Measurements from ENCODE around the gene STK32C.

The STK32C gene

DNA sequence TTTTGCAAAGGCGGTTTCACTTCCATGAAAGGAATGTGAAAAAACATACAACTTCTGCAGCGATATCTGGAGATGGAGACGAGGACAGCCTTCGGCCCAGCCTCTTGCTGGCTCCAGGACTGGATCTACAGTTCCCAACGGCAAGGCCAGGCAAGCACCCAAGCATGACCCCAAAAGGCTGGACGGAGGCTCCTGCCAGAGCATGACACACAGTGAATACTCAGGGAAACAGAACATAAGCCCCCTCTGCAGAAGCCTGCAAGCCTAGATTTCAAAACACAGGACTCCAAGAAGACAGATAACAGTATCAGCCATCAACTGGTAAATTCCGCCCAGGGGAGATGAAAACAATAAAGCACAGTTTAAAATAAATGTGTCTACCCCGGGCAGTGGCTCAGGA is 21.0 kb upstream of the STK32C start:
- TF ChIP-seq, protein P1, sequence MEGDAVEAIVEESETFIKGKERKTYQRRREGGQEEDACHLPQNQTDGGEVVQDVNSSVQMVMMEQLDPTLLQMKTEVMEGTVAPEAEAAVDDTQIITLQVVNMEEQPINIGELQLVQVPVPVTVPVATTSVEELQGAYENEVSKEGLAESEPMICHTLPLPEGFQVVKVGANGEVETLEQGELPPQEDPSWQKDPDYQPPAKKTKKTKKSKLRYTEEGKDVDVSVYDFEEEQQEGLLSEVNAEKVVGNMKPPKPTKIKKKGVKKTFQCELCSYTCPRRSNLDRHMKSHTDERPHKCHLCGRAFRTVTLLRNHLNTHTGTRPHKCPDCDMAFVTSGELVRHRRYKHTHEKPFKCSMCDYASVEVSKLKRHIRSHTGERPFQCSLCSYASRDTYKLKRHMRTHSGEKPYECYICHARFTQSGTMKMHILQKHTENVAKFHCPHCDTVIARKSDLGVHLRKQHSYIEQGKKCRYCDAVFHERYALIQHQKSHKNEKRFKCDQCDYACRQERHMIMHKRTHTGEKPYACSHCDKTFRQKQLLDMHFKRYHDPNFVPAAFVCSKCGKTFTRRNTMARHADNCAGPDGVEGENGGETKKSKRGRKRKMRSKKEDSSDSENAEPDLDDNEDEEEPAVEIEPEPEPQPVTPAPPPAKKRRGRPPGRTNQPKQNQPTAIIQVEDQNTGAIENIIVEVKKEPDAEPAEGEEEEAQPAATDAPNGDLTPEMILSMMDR (IDR thresholded peaks at IDR 0.05; ENCODE audit: extremely low read depth, insufficient read depth, missing control alignments), result no peak
- in situ Hi-C loops (cut with MboI; ENCODE audit: low pct_unique_long_range_greater_than_20kb, low sequenced_read_pairs, unreplicated experiment), result no loop called here

DNA sequence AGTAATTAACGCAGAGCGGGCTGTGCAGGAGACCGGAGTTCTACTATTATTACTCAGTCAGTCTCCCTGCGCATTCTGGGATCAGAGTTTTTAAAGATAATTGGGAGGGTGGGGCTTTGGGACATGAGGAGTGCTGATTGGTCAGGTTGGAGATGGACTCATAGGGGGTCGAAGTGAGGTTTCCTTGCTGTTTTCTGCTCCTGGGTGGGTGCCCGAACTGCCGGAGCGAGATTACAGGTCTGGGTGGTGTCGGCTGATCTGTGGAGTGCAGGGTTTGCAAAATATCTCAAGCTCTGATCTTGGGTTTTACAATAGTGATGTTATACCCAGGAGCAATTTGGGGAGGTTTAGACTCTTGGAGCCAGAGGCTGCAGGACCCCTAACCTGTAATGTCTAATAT is 20.4 kb upstream of the STK32C start:
- no peak for DNase-seq (ENCODE audit: low spot score)
- in situ Hi-C loops (cut with MboI; ENCODE audit: low pct_unique_long_range_greater_than_20kb, low sequenced_read_pairs, unreplicated experiment), result no loop called here
- TF ChIP-seq, protein P1 (IDR thresholded peaks at IDR 0.05; ENCODE audit: extremely low read depth, insufficient read depth, missing control alignments), result no peak

More for the DNA sequence above, 21.0 kb upstream of the STK32C start:
- no peak for DNase-seq (ENCODE audit: low spot score)

DNA sequence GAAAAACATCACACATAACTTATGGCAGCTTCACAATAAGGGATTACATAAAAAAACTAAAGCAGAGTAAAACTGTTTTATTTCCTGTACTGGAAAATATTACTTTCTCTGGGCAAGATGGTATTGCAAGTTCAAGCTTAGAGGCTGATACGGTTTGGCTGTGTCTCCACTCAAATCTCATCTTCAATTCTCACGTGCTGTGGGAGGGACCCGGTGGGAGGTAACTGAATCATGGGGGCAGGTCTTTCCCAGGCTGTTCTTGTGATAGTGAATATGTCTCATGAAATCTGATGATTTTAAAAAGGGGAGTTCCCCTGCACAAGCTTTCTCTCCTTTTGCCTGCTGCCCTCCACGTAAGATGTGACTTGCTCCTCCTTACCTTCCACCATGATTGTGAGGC is 19.2 kb upstream of the STK32C start:
- DNase-seq (ENCODE audit: low spot score), result no peak
- in situ Hi-C loops (cut with MboI; ENCODE audit: low pct_unique_long_range_greater_than_20kb, low sequenced_read_pairs, unreplicated experiment), result no loop called here
- TF ChIP-seq, protein P1 (IDR thresholded peaks at IDR 0.05; ENCODE audit: extremely low read depth, insufficient read depth, missing control alignments), result no peak

DNA sequence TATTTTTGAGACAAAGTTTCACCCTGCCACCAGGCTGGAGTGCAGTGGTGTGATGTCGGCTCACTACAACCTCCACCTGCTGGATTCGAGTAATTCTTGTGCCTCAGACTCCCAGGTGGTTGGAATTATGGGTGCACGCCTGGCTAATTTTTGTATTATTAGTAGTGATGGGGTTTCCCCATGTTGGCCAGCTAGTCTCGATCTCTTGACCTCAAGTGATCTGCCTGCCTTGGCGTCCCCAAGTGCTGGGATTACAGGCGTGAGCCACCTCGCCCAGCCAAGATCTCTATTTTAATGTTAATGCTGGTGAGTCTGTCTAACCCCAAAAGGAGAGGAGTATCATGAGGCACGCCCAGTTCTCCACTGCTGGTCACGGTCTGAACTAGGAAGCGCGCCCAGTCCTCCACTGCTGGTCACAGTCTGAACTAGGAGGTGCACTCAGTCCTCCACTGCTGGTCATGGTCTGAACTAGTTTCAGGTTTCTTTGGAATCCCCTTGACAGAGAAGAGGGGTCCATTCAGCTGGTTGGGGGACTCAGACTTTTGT is 18.7 kb upstream of the STK32C start:
- TF ChIP-seq, protein P1 (IDR thresholded peaks at IDR 0.05; ENCODE audit: extremely low read depth, insufficient read depth, missing control alignments), result no peak
- no peak for DNase-seq (ENCODE audit: low spot score)
- in situ Hi-C loops (cut with MboI; ENCODE audit: low pct_unique_long_range_greater_than_20kb, low sequenced_read_pairs, unreplicated experiment), result no loop called here

DNA sequence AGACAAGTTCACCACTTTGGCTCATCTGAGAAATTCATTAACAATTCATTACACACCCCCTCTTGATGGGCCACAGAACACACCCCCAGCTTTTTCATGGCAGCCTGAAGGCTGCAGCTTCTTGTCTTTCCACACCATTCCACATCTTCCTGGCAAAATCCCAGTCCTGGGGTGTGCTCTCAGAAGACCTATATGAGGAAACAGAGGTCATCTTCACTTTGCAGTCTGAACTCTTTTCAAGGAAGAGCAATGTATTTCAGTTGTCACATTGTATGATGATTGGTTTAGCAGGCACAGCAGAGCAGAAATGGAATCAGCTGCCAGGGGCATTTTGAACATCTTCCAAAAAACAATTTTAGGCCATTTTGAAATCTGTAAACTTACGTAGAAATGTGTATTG is 16.4 kb upstream of the STK32C start:
- in situ Hi-C loops (cut with MboI; ENCODE audit: low pct_unique_long_range_greater_than_20kb, low sequenced_read_pairs, unreplicated experiment), result no loop called here
- DNase-seq (ENCODE audit: low spot score), result no peak
- TF ChIP-seq, protein P1 (IDR thresholded peaks at IDR 0.05; ENCODE audit: extremely low read depth, insufficient read depth, missing control alignments), result no peak

DNA sequence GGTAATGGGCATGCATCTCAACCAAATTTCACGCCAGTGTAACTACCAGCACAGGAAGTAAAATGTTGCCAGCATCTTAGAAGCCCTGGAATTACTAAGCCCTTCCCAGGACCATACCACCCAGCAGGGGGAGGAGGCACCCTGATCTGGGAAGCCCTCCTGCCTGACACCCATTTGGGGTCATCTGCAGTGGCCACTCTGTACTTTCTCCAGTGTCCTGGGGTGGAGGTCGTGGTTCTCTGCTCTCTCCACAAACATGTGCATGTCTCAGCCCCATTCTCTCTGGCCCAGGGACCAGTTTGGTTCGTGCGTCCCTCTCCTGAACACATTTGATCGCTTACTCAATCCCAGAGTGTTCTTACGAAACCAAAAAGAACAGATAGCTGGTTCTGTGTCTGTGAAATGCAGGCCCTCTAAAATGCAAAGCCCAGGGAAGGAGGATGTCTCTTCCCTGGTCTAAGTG is 14.9 kb upstream of the STK32C start:
- no peak for DNase-seq (ENCODE audit: low spot score)
- in situ Hi-C loops (cut with MboI; ENCODE audit: low pct_unique_long_range_greater_than_20kb, low sequenced_read_pairs, unreplicated experiment), result no loop called here
- TF ChIP-seq, protein P1 (IDR thresholded peaks at IDR 0.05; ENCODE audit: extremely low read depth, insufficient read depth, missing control alignments), result no peak

Data from GM13977 (cell line).